A549 (cell line): Measurements from ENCODE around the gene DUT.

Experiments used
- MAFK ChIP-seq: fragments of 450-650 bp; IDR thresholded peaks from 2 replicates; pipeline ENCODE4 v1.6.1; 2014; ENCODE audit not compliant: partially characterized antibody
- MAX ChIP-seq: IDR thresholded peaks from 2 replicates; pipeline ENCODE4 v1.6.1; 2012
- NFE2L2 ChIP-seq: fragments of 150-350 bp; conservative IDR thresholded peaks from 2 replicates; pipeline ENCODE4 v1.6.1; 2014; ENCODE audit warnings: low read length
- RNF2 ChIP-seq: fragments of 200-600 bp; sonication (generic); IDR thresholded peaks from 2 replicates; pipeline ENCODE4 v1.6.1; 2016; ENCODE audit warnings: low read depth, mild to moderate bottlenecking, antibody characterized with exemption, moderate library complexity, borderline replicate concordance
- TP53 ChIP-seq: fragments of 250-450 bp; sonication (Bioruptor Pico); IDR thresholded peaks from 2 replicates; pipeline ENCODE4 v1.5.0; 2021; ENCODE audit warnings: mild to moderate bottlenecking, moderate library complexity
- TF ChIP-seq, protein P1 (sequence below): fragments of >200 bp; sonication (Bioruptor Twin); formaldehyde crosslinking; IDR thresholded peaks from 3 replicates; pipeline ENCODE4 v1.5.1; 2016

DNA sequence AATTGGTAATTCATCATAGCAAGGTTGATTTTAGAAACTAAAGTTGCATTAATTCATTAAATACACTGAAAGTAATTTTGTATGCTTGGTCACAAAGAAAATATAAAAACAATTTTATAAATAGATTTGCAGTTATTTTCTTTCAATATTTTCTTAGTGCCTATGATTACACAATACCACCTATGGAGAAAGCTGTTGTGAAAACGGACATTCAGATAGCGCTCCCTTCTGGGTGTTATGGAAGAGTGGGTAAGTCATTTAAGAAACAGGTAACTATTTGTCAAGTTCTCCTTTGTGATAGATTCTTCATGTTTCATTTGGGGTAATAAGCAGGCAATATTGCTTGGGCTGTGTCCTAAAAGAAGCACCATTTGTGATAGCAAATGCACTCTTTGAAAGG lies 3.0 kb downstream of the DUT start:
- TF ChIP-seq, protein P1, sequence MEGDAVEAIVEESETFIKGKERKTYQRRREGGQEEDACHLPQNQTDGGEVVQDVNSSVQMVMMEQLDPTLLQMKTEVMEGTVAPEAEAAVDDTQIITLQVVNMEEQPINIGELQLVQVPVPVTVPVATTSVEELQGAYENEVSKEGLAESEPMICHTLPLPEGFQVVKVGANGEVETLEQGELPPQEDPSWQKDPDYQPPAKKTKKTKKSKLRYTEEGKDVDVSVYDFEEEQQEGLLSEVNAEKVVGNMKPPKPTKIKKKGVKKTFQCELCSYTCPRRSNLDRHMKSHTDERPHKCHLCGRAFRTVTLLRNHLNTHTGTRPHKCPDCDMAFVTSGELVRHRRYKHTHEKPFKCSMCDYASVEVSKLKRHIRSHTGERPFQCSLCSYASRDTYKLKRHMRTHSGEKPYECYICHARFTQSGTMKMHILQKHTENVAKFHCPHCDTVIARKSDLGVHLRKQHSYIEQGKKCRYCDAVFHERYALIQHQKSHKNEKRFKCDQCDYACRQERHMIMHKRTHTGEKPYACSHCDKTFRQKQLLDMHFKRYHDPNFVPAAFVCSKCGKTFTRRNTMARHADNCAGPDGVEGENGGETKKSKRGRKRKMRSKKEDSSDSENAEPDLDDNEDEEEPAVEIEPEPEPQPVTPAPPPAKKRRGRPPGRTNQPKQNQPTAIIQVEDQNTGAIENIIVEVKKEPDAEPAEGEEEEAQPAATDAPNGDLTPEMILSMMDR, result no peak
- TF ChIP-seq MAX (no peak), NFE2L2 (no peak), RNF2 (no peak), MAFK (no peak), TP53 (CRISPR knock-in tag) (no peak)
